NB4 (cell line): Measurements from ENCODE around the gene UBD.

Source experiments
- CTCF ChIP-seq: IDR thresholded peaks from one replicate; pipeline ENCODE4 v1.5.1; 2012; ENCODE audit warnings: low read depth, low read length
- MAX ChIP-seq: IDR thresholded peaks from 2 replicates; pipeline ENCODE4 v1.6.1; 2011; ENCODE audit warnings: low read depth, low read length
- MYC ChIP-seq: IDR thresholded peaks from 2 replicates; pipeline ENCODE4 v1.6.1; 2011; ENCODE audit warnings: low read depth, low read length
- POLR2A ChIP-seq: IDR thresholded peaks from 2 replicates; pipeline ENCODE4 v1.6.1; 2011; ENCODE audit warnings: mild to moderate bottlenecking; ENCODE audit not compliant: insufficient read length; ENCODE audit errors: extremely low read depth

GRCh38 chr6:29519291-29520010 is 40.1 kb downstream of the UBD start:
- TF ChIP-seq POLR2A: no peak
- TF ChIP-seq CTCF: no peak
- no peak for TF ChIP-seq MAX
- no peak for TF ChIP-seq MYC
